Middle frontal gyrus (tissue), 1 donor: ENCODE results near the gene B3GALT4.
A peak's percentile ranks its signal among the peaks of the same experiment; 100 is the strongest.

Experiments used
- DNase-seq: peaks from one replicate; pipeline ENCODE4 v3.0.0-alpha.2; 2015; ENCODE audit warnings: low spot score; ENCODE audit errors: extremely low spot score

The B3GALT4 gene

GRCh38 chr6:33314943-33315792, 38.2 kb downstream of the B3GALT4 start:
- DNase-seq = no peak

- no peak for DNase-seq
These were observed 39.1 kb downstream of the B3GALT4 start for GRCh38 chr6:33315793-33316602.

- DNase-seq = no peak
These were observed 39.9 kb downstream of the B3GALT4 start for GRCh38 chr6:33316603-33317418.

- no peak for DNase-seq
These were observed 40.4 kb downstream of the B3GALT4 start for GRCh38 chr6:33317419-33317668.

GRCh38 chr6:33317669-33318425, 40.9 kb downstream of the B3GALT4 start, which contains the start of gene ZBTB22:
ZBTB22 (minus strand) TSS chr6:33317744; CDS start chr6:33316916, 828 bp downstream.
- peak; percentile 92 for DNase-seq

- DNase-seq = no peak
These were observed 41.6 kb downstream of the B3GALT4 start for GRCh38 chr6:33318426-33319073.

- no peak for DNase-seq
These were observed 43.0 kb downstream of the B3GALT4 start for GRCh38 chr6:33319939-33320314.

- DNase-seq = no peak
These were observed 43.6 kb downstream of the B3GALT4 start for GRCh38 chr6:33320315-33321181.

GRCh38 chr6:33321227-33321626, 44.3 kb downstream of the B3GALT4 start:
- DNase-seq = no peak

GRCh38 chr6:33323623-33323948, 46.7 kb downstream of the B3GALT4 start:
- DNase-seq = no peak

GRCh38 chr6:33324125-33324524, 47.2 kb downstream of the B3GALT4 start:
- no peak for DNase-seq
